ENCODE results near the gene RPRD1A.

- TF ChIP-seq, protein P1, sequence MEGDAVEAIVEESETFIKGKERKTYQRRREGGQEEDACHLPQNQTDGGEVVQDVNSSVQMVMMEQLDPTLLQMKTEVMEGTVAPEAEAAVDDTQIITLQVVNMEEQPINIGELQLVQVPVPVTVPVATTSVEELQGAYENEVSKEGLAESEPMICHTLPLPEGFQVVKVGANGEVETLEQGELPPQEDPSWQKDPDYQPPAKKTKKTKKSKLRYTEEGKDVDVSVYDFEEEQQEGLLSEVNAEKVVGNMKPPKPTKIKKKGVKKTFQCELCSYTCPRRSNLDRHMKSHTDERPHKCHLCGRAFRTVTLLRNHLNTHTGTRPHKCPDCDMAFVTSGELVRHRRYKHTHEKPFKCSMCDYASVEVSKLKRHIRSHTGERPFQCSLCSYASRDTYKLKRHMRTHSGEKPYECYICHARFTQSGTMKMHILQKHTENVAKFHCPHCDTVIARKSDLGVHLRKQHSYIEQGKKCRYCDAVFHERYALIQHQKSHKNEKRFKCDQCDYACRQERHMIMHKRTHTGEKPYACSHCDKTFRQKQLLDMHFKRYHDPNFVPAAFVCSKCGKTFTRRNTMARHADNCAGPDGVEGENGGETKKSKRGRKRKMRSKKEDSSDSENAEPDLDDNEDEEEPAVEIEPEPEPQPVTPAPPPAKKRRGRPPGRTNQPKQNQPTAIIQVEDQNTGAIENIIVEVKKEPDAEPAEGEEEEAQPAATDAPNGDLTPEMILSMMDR (IDR thresholded peaks at IDR 0.05; ENCODE audit: insufficient read depth, low read depth, low read length) = no peak
- no peak for TF ChIP-seq EZH2 (IDR thresholded peaks at IDR 0.05; ENCODE audit: insufficient read depth, low read length)
These were observed 42.3 kb downstream of the RPRD1A start for GRCh38 chr18:36025025-36025424.

Data from astrocyte (in vitro differentiated cells and primary cell).